OCI-M2 (cell line): Measurements from ENCODE around the gene ACTG2.
"Not testable (repeated sequence)": the region's sequence is repeated elsewhere in the genome, so short reads cannot be mapped to it uniquely, and the experiment has no call there.

Experiments
- DNase-seq: peaks from one replicate; lab custom pipeline; 2025; ENCODE audit not compliant: unreplicated experiment; lab: John Stamatoyannopoulos, UW

The ACTG2 gene

DNA sequence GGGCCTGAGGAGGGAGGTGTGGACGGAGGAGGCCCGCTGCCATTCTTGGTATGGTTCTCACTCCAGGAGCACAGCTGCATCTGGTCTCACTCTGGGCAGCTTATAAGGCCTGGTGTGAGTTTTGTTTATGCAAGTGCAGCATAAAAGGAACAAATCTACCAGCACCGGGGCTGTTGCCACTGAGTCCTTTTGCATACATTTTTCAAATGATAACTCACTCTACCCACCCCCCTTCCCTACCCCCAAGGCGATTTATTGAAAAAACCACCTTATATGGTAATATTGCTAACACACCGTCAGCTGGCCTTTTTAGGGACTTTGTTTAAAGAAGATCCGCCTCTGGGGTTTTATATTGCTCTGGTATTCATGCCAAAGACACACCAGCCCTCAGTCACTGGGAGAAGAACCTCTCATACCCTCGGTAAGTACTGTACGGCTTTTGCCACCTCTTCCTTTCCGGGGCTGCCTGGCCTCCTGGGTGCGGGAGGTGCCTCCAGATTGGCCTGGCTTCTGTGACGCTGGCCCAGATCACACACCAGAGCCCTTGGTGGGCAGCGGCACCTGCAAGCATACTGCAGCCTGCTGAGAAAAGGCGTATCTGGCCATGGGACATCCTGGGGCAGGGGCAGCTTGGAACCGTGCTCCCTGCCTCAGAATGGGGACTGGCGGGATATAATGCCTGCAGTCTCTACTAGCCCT is at the start of gene ACTG2:
Gene ACTG2 (plus strand): TSS at position 378 of the 699 bp plus-strand sequence. CDS start 8,304 bp downstream, outside the sequence.
- no peak for DNase-seq

DNA sequence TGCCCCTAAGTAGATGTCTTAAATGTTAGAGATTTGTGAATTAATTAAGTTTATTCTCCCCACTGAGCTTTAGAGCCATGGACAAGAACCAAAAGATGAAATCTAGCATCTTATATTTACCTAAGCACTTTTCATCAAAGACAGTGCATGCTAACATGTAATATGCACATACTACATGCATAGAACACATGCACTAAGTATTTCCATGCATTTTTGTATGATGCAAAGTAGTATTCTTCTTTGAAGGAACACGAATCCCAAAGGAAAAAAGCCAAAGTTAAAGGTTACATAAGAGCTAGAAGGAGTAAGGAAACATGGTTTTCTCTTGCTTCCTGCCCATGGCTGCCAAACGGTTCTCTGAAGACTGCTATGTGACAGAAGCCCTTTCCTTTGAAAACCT is 48.7 kb upstream of the ACTG2 start:
- no peak for DNase-seq

DNA sequence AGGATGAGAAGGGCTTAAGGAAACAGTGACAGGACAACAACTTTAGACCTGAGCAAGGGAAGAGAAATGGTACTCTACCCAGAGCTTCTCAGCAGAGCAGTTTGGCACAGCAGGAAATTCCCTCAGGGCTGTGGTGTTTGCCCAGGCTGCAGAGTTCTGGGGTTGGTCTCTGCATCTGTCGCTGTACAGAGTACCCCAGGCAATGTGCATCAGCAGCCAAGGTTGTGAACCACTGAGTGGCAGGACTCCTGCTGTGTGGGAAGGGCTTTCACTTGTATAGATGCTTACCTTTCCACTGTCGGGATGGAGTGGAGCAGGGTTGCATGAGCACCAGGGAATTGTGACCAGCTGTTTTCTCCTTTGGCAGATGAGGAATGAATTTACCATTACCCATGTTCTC is 42.8 kb upstream of the ACTG2 start:
- no peak for DNase-seq

DNA sequence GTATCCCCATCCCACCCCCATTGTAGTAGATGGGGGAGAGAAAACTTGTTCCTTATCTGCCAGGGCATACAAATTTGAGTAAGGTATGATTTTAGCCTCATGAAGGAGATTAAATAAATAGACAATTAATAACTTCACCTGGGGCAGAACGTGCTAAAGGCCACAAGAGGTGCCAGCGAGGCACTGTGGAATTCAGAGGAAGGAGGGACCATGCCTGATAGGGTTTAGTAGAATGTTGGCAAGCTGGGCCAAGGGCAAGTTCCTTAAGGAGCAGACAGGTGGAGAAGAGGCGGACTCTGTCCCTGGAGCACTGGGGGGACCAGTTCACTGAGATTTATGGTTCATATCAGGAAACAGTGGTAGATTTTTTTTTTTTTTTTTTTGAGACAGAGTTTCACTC is 41.5 kb upstream of the ACTG2 start:
- no peak for DNase-seq

- DNase-seq = no peak
These were observed 40.8 kb upstream of the ACTG2 start for GRCh38 chr2:73852020-73852419.

DNA sequence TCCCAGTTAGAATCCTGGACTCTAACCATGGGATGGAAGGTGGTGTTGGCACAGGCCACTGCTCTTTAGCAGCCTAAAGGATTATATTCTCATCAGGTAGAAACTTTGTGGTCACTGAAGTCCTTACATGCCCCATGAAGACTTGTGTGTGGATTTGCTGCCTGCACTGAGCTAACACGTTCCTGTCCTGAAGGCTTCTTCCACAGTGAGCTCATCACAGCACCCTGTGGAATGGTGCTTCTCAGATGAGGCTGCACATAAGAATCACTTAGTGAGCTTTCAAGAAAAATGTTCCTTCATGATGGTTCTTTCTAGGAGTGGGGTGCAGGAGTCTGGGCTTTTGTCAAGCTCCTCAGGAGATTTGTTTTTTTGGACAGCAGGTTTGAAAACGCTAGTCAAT is 37.3 kb upstream of the ACTG2 start:
- no peak for DNase-seq

DNA sequence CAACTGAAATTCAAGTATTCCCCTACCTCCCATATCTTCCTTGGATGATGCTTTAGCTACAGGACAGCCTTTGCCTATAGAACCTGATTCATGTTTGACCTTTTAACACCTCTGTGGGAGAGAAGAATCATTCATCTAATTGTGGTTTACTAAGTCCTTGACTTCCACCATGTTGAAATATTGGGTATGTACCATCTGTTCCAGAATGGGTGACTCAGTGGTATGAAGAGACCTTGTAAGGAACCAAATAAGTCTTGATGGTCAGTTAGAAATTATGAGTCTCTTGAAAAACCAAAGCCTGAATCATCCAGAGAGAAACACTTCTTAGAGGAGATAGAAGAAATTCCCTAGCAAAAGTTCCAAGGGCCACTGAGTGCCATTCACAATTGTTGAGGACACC is 36.6 kb upstream of the ACTG2 start:
- no peak for DNase-seq

DNA sequence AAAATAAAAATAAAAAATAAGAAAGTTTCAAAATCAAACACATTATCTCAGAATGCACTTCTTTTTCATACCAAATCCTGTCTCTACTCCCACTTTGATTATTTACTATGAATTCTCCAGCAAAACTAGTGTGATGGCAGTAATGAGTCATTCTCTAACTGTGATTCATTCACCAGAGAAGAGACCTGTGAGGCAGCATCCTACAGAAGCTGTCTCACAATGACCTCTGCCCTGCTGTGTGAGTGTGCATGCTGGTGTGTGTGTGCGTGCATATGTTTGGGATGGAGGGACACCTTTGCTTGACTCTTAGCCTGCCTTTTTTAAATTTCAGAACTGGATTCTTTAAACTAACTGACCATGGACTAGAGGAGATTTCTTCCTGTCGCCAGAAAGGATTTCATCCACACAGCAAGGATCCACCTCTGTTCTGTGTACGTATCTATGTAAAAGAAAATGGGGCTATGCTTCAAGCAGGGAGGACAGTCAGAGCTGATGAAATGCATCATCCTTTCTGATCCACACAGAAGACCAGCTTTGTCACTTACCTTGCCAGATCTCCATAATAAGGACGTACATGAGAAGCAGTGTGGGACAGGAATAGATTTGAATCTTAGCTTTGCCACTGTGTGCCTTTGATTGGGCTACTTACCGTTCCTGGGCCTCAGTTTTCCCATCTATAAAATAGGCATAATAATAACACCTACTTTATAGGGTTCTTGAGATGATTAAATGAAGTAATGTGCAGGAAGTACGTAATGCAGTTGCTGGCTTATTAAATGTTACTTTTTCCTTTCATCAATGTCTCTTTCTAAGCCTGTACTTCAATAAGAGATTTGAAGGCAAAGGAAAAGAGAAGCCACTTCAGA is 32.9 kb upstream of the ACTG2 start:
- DNase-seq = no peak

- no peak for DNase-seq
These were observed 29.8 kb upstream of the ACTG2 start for GRCh38 chr2:73862987-73863386.

GRCh38 chr2:73868204-73868978 is 24.4 kb upstream of the ACTG2 start:
- no peak for DNase-seq

DNA sequence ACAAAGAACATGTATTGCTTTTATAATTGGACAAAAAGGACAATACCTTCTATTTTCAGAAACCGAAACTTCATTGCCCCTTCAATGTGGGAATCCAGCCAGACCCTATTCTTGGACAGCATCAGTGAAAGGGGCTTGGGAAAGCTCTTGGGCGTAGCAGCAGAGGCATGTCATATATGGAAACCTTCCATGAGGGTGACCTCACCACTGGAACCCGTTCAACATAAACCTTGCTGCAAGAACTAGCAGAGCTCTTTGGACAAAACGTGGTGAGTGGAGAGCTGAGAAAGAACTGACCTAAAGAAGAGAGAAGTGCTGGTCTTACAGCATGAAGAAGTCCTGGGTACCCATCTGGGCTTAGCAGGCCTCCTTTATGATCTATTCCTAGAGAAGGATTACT is 22.7 kb upstream of the ACTG2 start:
- DNase-seq = no peak

GRCh38 chr2:73877071-73877802 is 15.6 kb upstream of the ACTG2 start:
- no peak for DNase-seq

GRCh38 chr2:73877984-73878383 is 14.8 kb upstream of the ACTG2 start:
- not testable (repeated sequence) for DNase-seq

DNA sequence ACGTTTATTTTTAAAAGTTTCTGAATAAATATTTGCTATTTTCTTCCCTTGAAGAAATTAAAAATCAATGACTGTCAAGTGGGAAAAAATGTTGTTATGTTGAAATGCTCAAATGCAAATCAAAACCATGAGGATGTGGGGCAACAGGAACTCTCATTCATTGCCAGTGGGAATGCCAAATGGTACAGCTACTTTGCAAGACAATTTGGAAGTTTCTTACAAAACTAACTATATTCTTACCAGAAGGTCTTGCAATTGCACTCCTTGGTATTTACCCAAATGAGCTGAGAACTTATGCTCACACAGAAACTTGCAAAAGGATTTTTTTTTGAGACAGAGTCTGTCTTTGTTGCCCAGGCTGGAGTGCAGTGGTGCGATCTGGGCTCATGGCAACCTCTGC is 7.4 kb upstream of the ACTG2 start:
- DNase-seq = no peak

GRCh38 chr2:73886357-73886756 is 6.5 kb upstream of the ACTG2 start:
- no peak for DNase-seq

GRCh38 chr2:73887596-73888353 is 5.0 kb upstream of the ACTG2 start:
- not testable (repeated sequence) for DNase-seq

DNA sequence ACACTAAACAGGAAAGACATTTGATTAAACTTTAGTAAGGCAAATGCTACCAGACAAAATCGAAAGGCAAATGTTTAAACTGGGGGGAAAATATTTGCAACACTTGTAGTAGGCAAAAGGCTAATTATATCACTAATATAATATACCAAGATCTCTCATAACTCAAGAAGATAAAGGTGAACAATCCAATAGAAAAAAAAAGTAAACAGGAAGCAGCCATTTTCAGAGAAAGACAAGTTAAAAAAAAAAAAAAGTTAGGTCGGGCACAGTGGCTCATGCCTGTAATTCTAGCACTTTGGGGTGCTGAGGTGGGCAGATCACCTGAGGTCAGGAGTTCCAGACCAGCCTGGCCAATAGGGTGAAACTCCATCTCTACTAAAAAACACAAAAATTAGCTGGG is 4.4 kb upstream of the ACTG2 start:
- no peak for DNase-seq

GRCh38 chr2:73889206-73889605 is 3.6 kb upstream of the ACTG2 start:
- DNase-seq = no peak

DNA sequence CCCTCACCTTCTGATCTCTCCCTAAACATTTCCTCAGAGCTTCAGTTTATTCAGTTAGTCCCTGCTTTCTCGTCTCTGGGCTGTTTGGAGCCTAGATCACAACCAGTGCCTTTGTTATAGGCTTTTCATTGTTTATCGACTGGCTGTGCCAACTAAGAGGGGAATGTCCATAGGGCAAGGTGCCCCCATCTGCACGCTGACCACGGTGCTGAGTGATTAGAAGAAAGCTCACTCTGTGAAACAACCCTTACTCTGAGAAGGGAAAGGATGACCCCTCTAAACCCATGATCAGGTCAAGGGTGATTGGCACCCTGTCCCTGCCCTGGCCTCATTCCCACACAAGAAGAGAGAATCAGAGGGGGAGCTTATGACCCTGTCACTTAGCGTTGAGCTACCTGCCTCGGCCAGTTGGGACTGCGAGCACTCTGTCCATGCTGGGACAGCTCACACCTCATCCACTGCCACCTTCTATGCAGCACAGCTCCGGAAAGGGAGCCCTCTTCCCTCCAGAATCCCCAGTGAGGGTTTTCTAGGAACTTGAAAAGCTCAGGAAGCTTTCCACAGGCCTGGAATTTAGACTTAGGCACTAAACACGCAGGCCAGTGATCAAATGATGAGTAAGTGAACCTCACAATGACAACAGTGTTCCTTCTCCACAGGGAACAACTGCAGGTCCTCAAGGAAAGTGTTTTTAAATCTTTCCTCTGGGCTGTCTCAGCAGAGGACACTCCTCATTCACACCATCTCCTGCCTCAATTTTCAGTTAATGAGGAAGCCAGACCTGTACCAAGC is 2.3 kb upstream of the ACTG2 start:
- no peak for DNase-seq
